Stromal cell of bone marrow (primary cell): ENCODE data around the gene FARP1.

ENCODE experiments used
- DNase-seq: peaks from one replicate; pipeline ENCODE4 v3.0.0-alpha.2; 2012; ENCODE audit warnings: low read depth

The FARP1 gene

DNA sequence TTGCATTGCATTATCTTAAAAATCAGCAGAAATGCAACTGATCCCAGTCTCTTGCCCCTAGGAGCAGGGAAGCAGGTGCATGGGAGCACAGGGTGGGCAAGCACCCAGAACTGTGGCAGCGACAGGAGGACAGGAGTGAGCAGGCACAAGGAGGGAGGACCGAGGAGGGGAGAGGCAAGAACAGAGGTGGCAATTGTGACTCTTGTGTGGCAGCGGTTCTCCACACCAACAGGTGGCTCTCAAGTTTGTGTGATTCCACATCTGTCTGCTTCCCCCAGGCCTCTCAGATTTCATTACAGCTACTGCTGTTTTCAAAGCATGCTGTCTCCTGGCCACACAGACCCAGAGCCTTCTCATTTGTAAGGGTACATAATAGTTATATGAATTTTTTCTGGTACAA lies 325.5 kb downstream of the FARP1 start:
- DNase-seq = no peak

GRCh38 chr13:98468929-98469328 lies 326.0 kb downstream of the FARP1 start:
- no peak for DNase-seq

DNA sequence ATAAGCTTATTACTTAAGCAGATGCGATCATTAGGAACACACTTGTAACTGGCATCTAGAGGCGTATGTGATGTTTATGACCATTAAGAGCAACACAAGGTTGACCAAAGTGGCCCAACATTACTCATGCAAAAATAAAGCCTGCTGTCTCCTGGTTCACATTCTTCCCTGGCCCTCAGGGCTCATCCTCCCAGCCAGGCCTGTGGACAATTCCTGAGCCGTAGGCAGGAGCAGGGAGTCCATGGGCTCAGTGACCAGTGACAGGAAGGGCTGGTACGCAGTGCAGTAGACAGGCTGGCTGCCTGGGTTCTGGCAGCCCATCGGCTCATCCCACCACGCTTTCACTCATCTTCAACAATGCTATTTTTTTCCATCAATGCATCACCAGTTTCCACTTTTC lies 328.0 kb downstream of the FARP1 start:
- DNase-seq = no peak

- DNase-seq = no peak
These were observed 329.0 kb downstream of the FARP1 start for GRCh38 chr13:98471934-98472333.

DNA sequence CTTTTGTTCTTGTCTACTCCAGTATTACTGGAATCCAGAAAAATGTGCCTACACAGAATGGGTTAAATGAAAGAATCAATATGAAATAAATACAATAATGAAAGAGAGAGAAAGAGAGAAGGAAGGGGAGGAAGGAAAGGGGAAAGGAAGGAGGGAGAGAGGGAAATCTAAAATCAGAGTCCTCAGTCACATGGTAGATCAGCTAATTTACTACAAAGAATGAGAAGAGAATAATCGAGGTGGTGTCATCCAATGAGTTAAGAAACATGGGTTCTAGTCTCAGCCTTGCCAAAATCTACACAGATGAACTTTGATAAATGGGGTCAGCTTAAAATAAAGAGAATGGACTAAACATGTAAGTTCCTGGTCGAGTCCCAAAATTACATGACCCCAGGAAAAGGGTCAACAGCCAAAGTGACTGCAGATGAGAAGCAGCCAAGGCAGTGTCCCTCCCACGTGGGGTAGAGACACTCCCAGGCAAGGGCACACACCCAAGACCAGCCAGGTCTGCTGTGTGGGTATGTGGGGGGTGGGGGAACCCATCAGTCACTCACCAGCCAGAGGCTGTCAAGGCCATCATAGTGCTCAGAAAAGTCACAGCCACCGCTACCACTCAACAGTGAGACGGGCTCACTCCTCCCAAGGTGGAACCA lies 330.4 kb downstream of the FARP1 start:
- no peak for DNase-seq

DNA sequence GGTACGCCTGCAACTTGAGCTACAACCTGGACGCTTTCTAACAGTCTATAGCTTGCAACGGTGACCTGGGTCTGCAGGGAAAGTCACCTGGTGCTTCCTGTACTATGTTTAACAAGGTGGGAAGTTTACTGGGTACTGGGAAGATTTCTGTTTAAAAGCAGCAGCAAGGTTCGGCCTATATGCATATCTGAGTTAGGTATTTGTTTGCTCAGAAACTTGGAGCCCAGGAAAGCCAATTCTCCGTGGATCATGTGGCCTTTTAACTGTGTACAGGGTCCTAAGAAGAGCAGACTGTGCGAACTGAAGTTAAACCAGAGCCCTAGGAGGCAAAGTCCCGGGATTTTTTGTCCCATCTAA lies 330.9 kb downstream of the FARP1 start:
- no peak for DNase-seq

DNA sequence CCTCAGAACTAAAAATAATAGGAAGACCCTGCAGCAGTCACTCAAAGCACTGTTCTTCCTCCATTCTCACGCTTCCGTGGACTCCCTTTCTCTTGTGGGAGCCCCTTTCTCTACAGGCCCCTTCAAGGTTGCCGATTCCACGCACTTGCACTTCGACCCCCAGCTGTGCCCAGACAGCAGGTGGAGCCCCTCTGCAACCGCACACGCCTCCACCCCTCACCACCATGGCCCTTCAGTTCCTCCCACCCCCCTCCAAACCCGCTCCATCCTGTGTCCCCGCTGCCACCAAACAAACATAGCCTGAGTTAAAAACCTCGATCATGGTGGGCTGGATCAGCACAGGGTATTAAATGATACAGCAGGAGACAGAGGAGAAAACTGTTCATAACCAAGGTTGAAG lies 331.4 kb downstream of the FARP1 start:
- DNase-seq = no peak

GRCh38 chr13:98474761-98475160 lies 331.9 kb downstream of the FARP1 start:
- DNase-seq = no peak

DNA sequence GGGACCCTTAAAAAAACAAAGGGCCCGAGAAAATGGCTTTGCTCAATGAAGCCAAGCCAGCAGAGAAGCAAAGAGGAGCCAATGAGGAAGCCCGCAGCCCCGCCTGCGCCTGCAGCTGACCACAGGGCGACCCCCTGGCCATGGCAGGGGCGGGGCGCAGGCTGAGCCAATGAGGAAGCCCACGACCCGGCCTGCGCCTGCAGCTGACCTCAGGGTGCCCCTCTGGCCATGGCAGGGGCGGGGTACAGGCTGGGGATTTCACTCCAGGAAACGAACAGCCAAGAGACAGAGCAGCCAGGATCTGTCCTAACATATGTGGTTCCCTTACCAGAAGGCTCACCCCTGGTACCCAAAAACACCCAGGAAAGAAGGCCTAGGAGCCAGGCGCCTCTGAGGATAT lies 332.6 kb downstream of the FARP1 start:
- DNase-seq = no peak

DNA sequence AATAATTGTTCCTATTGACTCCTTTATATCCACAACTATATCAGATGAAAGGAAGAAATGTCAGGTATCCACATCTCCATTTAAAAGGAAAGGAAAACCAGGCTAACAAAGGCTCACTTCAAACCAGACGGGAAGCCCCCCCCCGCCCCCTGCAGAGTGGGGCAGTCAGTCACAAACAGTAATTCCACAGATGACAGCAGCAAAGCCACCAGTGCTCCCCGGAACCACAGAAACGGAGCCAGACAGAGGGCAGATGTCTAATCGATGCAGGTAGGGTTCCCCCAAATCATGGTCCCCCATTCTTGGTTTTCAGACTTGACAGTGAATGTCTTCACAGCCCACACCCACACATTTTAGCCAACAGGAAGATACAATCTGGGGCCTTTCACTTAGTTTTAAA lies 333.2 kb downstream of the FARP1 start:
- no peak for DNase-seq

- peak; percentile 66 for DNase-seq
These were observed 333.7 kb downstream of the FARP1 start for GRCh38 chr13:98476538-98476966.

GRCh38 chr13:98478189-98479129 lies 335.6 kb downstream of the FARP1 start:
- DNase-seq = no peak

DNA sequence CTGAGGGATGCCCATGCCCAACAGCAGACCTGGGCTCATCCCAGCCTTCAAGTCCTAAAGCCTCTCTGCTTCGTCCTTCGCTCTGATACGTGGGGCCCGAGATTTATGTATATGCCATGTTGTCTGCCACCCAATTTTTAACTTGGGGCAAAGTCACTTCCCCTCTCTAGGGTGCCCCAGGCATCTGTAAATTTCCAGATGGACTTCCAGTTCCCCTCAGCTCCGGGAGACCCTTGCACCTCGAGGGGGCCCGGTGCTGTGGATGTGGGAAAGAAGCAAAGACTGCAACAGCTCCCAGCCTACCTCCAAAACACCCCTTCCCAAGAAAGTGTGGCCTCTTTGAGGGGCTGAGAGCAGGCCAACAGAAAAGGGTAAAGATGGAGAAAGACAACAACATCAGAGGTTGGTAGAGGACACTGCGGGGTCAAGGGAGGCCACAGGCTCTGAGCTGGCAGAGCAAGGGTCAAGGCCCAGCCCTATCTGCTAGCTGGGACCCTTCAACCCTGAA lies 336.7 kb downstream of the FARP1 start:
- DNase-seq = no peak

DNA sequence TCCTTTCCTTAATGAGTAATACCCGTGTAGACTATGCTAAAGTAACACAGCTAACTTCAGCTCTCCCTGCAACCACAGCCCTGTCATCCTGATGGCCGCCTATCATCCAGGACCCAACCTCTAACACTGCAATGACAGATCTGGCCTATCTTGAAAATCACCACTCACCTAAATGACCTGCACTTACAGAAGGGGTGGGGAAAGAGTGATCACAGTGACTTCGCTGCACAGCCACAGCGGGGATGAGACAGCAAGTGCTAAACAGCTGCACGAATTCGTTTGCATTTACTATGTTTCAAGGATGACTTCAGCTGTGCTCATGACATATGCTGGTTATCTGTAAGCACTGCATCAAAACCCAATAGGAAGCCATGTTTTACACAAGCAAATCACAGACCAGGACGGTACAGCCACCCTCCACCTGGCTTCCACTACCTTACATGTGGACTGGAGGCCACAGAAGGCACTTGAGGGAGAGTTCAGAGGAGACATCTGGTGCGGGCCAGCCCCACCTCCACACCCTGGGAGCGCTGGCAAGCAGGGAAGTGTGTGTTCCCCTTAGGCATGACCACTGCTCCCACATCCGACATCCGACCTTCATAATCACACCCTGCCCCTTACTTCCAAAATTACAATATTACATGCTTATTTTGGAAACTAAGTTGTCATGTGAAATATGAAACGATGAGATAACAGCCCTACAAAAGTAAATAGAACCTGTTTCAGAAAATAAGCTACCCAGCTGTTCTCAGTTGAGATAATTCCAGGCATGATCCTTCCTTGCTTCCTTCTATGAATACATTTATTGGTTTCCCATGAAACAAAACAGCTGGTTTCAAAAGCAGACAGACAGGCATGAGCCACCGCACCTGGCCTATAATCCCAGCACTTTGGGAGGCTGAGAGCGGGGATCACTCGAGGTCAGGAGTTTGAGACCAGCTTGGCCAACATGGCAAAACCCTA lies 338.3 kb downstream of the FARP1 start:
- DNase-seq = no peak

DNA sequence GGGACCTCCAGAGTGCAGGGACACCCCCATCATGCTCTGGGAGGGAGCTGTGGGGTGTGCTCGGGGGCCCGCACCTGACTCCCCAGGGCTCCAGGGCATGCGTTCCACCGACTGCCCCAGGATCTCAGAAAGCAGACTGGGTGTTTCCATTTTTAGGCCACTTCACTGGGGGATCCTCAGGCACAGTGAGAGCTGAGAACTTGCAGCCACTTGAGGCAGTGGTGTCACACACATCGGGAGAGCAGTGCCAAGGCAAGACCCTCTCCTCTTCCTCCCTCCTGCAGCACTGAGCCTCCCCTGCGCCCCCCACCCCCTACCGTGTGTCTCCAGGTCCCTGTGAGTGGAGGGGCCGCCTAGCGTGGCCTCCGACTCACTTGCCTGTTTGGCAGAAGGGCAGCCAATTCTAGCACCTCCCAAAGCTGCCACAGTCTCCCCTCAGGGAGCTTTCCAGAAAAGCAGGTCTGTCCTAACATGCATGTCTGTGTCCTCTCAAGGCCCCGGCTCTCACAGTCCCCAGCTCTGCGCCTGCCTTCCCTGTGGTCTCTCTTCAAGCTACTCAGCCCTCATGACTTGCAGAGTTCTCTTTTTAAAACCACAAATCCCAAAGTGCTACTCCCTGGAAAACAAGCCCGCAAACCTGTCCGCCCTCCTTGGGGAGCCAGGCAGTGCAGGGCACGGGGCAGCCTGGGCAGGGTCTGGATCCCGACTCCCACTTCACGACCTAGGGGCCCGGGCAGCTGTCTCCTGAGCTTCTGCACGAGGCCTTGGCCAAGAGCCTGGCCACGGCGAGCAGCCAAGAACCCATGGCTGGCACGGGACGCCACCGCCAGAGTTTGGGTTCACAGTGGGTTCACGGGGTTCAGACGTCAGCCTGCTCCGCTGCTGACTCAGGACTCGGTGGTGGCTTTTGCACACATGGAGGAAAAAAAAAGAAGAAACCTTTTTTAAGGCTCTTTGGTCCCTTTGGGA lies 339.9 kb downstream of the FARP1 start:
- DNase-seq = peak; percentile 74

GRCh38 chr13:98483601-98484288 lies 340.9 kb downstream of the FARP1 start:
- DNase-seq = no peak

DNA sequence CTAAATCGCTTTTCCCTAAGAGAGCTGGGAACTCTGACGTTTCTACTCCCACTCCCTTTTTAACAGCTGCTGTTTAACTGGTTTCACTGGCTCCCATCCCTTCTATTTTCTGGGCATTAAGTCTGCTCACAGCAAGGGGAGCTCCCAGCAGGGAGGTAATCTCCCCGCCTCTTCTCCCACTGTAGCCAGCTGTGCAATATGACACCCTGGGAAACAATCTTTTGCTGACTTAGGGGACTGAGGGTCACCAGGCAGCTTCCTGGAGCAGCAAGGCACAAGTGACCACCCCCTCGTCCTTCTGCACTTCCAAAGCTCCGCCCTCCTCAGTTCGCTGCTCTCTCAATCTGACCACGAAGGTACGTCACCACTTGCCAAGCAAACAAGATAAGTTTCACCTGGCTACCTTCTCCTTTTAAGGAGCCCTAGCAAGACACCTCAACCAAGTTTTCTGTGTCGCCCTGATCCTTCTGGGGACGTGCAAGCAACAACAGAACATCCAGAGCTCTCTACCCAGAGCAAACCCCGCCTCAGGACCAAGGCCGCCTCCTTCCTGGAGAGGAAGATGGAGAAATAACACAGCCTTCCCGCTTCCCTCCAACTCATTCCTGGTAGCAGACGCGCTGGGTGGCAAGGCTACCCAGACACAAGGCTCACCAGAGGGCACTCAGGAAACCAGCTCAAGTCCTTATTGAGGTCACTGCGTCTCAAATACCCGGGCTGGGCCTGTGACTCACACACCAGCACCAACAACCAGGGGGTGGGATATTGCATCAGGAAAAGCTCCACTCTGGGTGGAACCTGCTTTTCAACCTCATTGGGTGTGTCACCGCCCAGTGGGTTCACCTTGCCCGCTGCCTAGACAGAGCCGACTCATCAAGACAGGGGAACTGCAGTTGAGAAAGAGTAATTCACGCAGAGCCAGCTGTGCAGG lies 341.7 kb downstream of the FARP1 start:
- DNase-seq = peak; percentile 91

DNA sequence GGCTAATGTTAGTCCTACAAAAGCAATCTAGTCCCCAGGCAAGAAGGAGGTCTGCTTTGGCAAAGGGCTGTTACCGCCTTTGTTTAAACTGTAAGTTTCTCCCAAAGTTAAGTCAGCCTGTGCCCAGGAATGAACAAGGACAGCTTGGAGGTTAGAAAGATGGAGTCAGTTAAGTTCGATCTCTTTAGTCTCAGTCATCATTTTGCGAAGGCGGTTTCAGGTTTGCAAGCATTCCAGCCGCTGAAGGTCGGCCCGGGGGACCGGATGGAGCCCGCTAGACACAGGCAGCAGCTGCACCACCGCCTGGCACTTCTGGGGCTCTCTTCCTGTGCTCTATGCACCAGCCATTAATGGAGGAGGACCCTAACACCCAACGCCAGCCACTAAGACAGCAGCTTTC lies 342.7 kb downstream of the FARP1 start:
- no peak for DNase-seq

- no peak for DNase-seq
These were observed 343.5 kb downstream of the FARP1 start for GRCh38 chr13:98486412-98486811.
